ENCODE results near the gene BCL11A.

- TF ChIP-seq, protein P1, sequence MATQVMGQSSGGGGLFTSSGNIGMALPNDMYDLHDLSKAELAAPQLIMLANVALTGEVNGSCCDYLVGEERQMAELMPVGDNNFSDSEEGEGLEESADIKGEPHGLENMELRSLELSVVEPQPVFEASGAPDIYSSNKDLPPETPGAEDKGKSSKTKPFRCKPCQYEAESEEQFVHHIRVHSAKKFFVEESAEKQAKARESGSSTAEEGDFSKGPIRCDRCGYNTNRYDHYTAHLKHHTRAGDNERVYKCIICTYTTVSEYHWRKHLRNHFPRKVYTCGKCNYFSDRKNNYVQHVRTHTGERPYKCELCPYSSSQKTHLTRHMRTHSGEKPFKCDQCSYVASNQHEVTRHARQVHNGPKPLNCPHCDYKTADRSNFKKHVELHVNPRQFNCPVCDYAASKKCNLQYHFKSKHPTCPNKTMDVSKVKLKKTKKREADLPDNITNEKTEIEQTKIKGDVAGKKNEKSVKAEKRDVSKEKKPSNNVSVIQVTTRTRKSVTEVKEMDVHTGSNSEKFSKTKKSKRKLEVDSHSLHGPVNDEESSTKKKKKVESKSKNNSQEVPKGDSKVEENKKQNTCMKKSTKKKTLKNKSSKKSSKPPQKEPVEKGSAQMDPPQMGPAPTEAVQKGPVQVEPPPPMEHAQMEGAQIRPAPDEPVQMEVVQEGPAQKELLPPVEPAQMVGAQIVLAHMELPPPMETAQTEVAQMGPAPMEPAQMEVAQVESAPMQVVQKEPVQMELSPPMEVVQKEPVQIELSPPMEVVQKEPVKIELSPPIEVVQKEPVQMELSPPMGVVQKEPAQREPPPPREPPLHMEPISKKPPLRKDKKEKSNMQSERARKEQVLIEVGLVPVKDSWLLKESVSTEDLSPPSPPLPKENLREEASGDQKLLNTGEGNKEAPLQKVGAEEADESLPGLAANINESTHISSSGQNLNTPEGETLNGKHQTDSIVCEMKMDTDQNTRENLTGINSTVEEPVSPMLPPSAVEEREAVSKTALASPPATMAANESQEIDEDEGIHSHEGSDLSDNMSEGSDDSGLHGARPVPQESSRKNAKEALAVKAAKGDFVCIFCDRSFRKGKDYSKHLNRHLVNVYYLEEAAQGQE (IDR thresholded peaks at IDR 0.05) = no peak
- TF ChIP-seq CTCF (IDR thresholded peaks at IDR 0.05; ENCODE audit: low read depth, low read length, missing input control) (no peak), JUND (IDR thresholded peaks at IDR 0.05) (no peak)
Observed at GRCh38 chr2:60505240-60505879, 48.1 kb downstream of the BCL11A start.

All from liver (tissue), 3 donors.